ENCODE measurements around the gene RAB9B. TPM values are rescaled to one million over a fixed set of nuclear protein-coding genes. Genes with fewer than 3 reads are reported as not detected.
"Not testable (repeated sequence)": the region's sequence is repeated elsewhere in the genome, so short reads cannot be mapped to it uniquely, and the experiment has no call there.

Gene RAB9B
- total RNA-seq, 3 donors from 2014 or later = 0.69 to 8.0 (median 0.82) TPM

- H3K36me3 ChIP-seq (ENCODE audit: low read depth) = no peaks in the 10 kb centered on the region
- no peak for DNase-seq
- TF ChIP-seq CTCF (IDR thresholded peaks at IDR 0.05) = no peak
Observed at GRCh38 chrX:103823591-103823990, 8.5 kb downstream of the RAB9B start.

GRCh38 chrX:103820802-103821201, 11.3 kb downstream of the RAB9B start:
- H3K9me3 ChIP-seq; intact Hi-C loops (cut with DNase I, micrococcal nuclease); DNase-seq; H3K36me3 ChIP-seq (ENCODE audit: low read depth); H3K4me3 ChIP-seq; ATAC-seq; H3K4me1 ChIP-seq (ENCODE audit: low read depth): not testable (repeated sequence)

More at GRCh38 chrX:103823591-103823990, 8.5 kb downstream of the RAB9B start:
- H3K9me3 ChIP-seq = no peaks in the 10 kb centered on the region
- intact Hi-C loops (cut with DNase I, micrococcal nuclease) = no loop called here
- no peaks in the 10 kb centered on the region for H3K4me1 ChIP-seq (ENCODE audit: low read depth)
- no peak overlapping the region for H3K4me3 ChIP-seq
- no peak for ATAC-seq

GRCh38 chrX:103818842-103819619, 13.0 kb downstream of the RAB9B start:
- Histone ChIP-seq H3K36me3 (ENCODE audit: low read depth) (no peaks in the 10 kb centered on the region), H3K4me1 (ENCODE audit: low read depth) (no peaks in the 10 kb centered on the region), H3K9me3 (no peaks in the 10 kb centered on the region), H3K4me3 (no peak overlapping the region)
- peak; percentile 43 for ATAC-seq
- DNase-seq = no peak
- TF ChIP-seq CTCF (IDR thresholded peaks at IDR 0.05) = no peak
- intact Hi-C loops (cut with DNase I, micrococcal nuclease) = no loop called here

- Histone ChIP-seq H3K4me3 (no peak overlapping the region), H3K36me3 (ENCODE audit: low read depth) (no peaks in the 10 kb centered on the region), H3K9me3 (no peaks in the 10 kb centered on the region), H3K4me1 (ENCODE audit: low read depth) (no peaks in the 10 kb centered on the region)
- DNase-seq = peak in 1 of 3 donors; percentile 70
- ATAC-seq = peak; percentile 71
- intact Hi-C loops (cut with DNase I, micrococcal nuclease) = no loop called here
- TF ChIP-seq CTCF (IDR thresholded peaks at IDR 0.05) = peak; percentile 40
Observed at GRCh38 chrX:103817502-103817901, 14.6 kb downstream of the RAB9B start.

- H3K36me3 ChIP-seq (ENCODE audit: low read depth); ATAC-seq; H3K4me3 ChIP-seq; DNase-seq; H3K9me3 ChIP-seq; intact Hi-C loops (cut with DNase I, micrococcal nuclease); H3K4me1 ChIP-seq (ENCODE audit: low read depth): not testable (repeated sequence)
Observed at GRCh38 chrX:103817101-103817500, 15.0 kb downstream of the RAB9B start.

- no peak for TF ChIP-seq CTCF (IDR thresholded peaks at IDR 0.05)
- no peaks in the 10 kb centered on the region for H3K4me1 ChIP-seq (ENCODE audit: low read depth)
- no peak overlapping the region for H3K4me3 ChIP-seq
- no peaks in the 10 kb centered on the region for H3K36me3 ChIP-seq (ENCODE audit: low read depth)
- intact Hi-C loops (cut with DNase I, micrococcal nuclease) = no loop called here
- no peak for DNase-seq
- H3K9me3 ChIP-seq = no peaks in the 10 kb centered on the region
- no peak for ATAC-seq
Observed at GRCh38 chrX:103811858-103812257, 20.2 kb downstream of the RAB9B start.

All from mucosa of descending colon (tissue), 3 donors.